GM12878 (cell line): ENCODE measurements around the gene NTN1. TPM values are rescaled to one million over a fixed set of nuclear protein-coding genes. Genes with fewer than 3 reads are reported as not detected.
A peak's percentile ranks its signal among the peaks of the same experiment; 100 is the strongest.

Experiments used
- ATAC-seq: fragments of 200-7000 bp; cut with Tn5 transposase; 3 replicates; pipeline ENCODE4 v1.9.1; 2020; ENCODE audit warnings: mild to moderate bottlenecking, moderate library complexity
- BruUV-seq: library from RNA; stranded (reverse); fragments of 400-500 nt; replicated peaks from 2 replicates; lab custom pipeline; 2021; lab: Mats Ljungman, UMichigan
- CTCF ChIA-PET: fragments of 300-600 bp; sonication (Branson Sonifier 250); formaldehyde crosslinking; extraction: SDS; loops from one replicate; lab custom pipeline; 2021; ENCODE audit warnings: inconsistent platforms; lab: Yijun Ruan, JAX
- POLR2A ChIA-PET: fragments of 350-600 bp; formaldehyde crosslinking; extraction: SDS; loops from one replicate; lab custom pipeline; 2021; ENCODE audit warnings: inconsistent platforms; lab: Charles Lee
- RAD21 ChIA-PET: fragments of 300-600 bp; sonication (Branson Sonifier 250); formaldehyde crosslinking; loops from one replicate; lab custom pipeline; 2023; ENCODE audit warnings: antibody characterized with exemption; ENCODE audit not compliant: unreplicated experiment; lab: Charles Lee
- SMC1A ChIA-PET: fragments of 300-600 bp; sonication (Branson Sonifier 250); formaldehyde crosslinking; loops from one replicate; lab custom pipeline; 2023; ENCODE audit not compliant: unreplicated experiment, uncharacterized antibody; lab: Charles Lee
- DNase-seq: peaks from one replicate; pipeline ENCODE4 v3.0.0-alpha.2; 2011; ENCODE audit warnings: low read depth, low spot score
- FAIRE-seq: peaks from 3 replicates; lab custom pipeline; 2011; peaks lifted over from hg19 to GRCh38; lab: Jason Lieb, UNC
- H2AFZ ChIP-seq: 2 replicates; pipeline ENCODE4 v1.6.0; 2011; ENCODE audit warnings: low read depth, low read length, control low read depth; ENCODE audit not compliant: control insufficient read depth
- H3K27ac ChIP-seq: 2 replicates; pipeline ENCODE4 v1.5.1; 2011; ENCODE audit warnings: control low read depth; ENCODE audit not compliant: control insufficient read depth, insufficient read depth
- H3K27me3 ChIP-seq, 2 experiments: replicated peaks in 1 of 2; 2 replicates each; pipeline versions ENCODE4 v1.6.0 to v1.6.1; 2011; ENCODE audit warnings: low read length in 1 of 2; ENCODE audit not compliant: control insufficient read depth in 2 of 2, insufficient read depth in 2 of 2
- H3K36me3 ChIP-seq, 2 experiments: 2 replicates each; pipeline ENCODE4 v1.5.1; 2011; ENCODE audit warnings: low read length in 1 of 2; ENCODE audit not compliant: control insufficient read depth in 2 of 2, insufficient read depth in 2 of 2
- H3K4me1 ChIP-seq: 2 replicates; pipeline ENCODE4 v1.6.1; 2011; ENCODE audit warnings: mild to moderate bottlenecking, low read length, moderate library complexity, mixed read lengths; ENCODE audit not compliant: control insufficient read depth, insufficient read depth
- H3K4me2 ChIP-seq: 2 replicates; pipeline ENCODE4 v1.6.0; 2011; ENCODE audit warnings: control low read depth; ENCODE audit not compliant: control insufficient read depth, insufficient read depth
- H3K4me3 ChIP-seq: fragments of 200-600 bp; sonication (generic); 2 replicates; pipeline ENCODE4 v1.5.1; 2016
- H3K79me2 ChIP-seq: 2 replicates; pipeline ENCODE4 v1.6.0; 2011; ENCODE audit warnings: low read length; ENCODE audit not compliant: control insufficient read depth, insufficient read depth
- H3K9ac ChIP-seq: 2 replicates; pipeline ENCODE4 v1.8.0; 2011; ENCODE audit warnings: low read length, control low read depth, mixed read lengths; ENCODE audit not compliant: control insufficient read depth, insufficient read depth
- H3K9me3 ChIP-seq: replicated peaks from 3 replicates; pipeline ENCODE4 v1.5.1; 2011; ENCODE audit warnings: mild to moderate bottlenecking, low read length; ENCODE audit not compliant: control insufficient read depth, insufficient read depth
- H4K20me1 ChIP-seq: 2 replicates; pipeline ENCODE4 v1.6.0; 2011; ENCODE audit not compliant: control insufficient read depth, insufficient read depth
- CEBPB ChIP-seq, 2 experiments: fragments of 150-350 bp in 1 of 2; IDR thresholded peaks; 2 replicates each; pipeline ENCODE4 v1.6.1; 2012 to 2014; ENCODE audit warnings: low read depth in 2 of 2, low read length in 2 of 2, borderline replicate concordance in 1 of 2, inconsistent platforms in 1 of 2
- DPF2 ChIP-seq: fragments of 450-650 bp; IDR thresholded peaks from 2 replicates; pipeline ENCODE4 v1.6.1; 2017; ENCODE audit warnings: mild to moderate bottlenecking
- EED ChIP-seq: sonication (generic); IDR thresholded peaks from 2 replicates; pipeline ENCODE4 v1.6.1; 2016; ENCODE audit warnings: antibody characterized with exemption, low read depth
- ETV6 ChIP-seq, 2 experiments: fragments of 450-650 bp in 1 of 2; IDR thresholded peaks in 1 of 2; conservative IDR thresholded peaks in 1 of 2; 2 replicates each; pipeline ENCODE4 v1.6.1; 2014; ENCODE audit warnings: antibody characterized with exemption in 1 of 2, borderline replicate concordance in 1 of 2, low read depth in 1 of 2, mild to moderate bottlenecking in 1 of 2, moderate library complexity in 1 of 2
- GATAD2B ChIP-seq: fragments of 450-650 bp; conservative IDR thresholded peaks from 2 replicates; pipeline ENCODE4 v1.6.1; 2017; ENCODE audit warnings: low read depth, mild to moderate bottlenecking, moderate library complexity
- IKZF1 ChIP-seq: fragments of 450-650 bp; conservative IDR thresholded peaks from 2 replicates; pipeline ENCODE4 v1.6.1; 2017; ENCODE audit warnings: antibody characterized with exemption, mild to moderate bottlenecking
- IKZF2 ChIP-seq, 2 experiments: fragments of 450-650 bp; IDR thresholded peaks; 2 replicates each; pipeline ENCODE4 v1.6.1; 2017; ENCODE audit warnings: mild to moderate bottlenecking in 2 of 2, moderate library complexity in 2 of 2
- IRF3 ChIP-seq: fragments of 450-650 bp; IDR thresholded peaks from 2 replicates; pipeline ENCODE4 v1.6.1; 2014; ENCODE audit warnings: mild to moderate bottlenecking
- JUNB ChIP-seq: IDR thresholded peaks from 2 replicates; pipeline ENCODE4 v1.6.1; 2016; ENCODE audit warnings: antibody characterized with exemption, mild to moderate bottlenecking
- MEF2B ChIP-seq: fragments of 450-650 bp; IDR thresholded peaks from 2 replicates; pipeline ENCODE4 v1.6.1; 2018; ENCODE audit warnings: mild to moderate bottlenecking, moderate library complexity; ENCODE audit not compliant: partially characterized antibody, poor library complexity, severe bottlenecking
- RAD21 ChIP-seq: IDR thresholded peaks from 2 replicates; pipeline ENCODE4 v1.6.1; 2011; ENCODE audit warnings: mild to moderate bottlenecking, low read depth, low read length, moderate library complexity; ENCODE audit not compliant: insufficient read depth
- SMC3 ChIP-seq: IDR thresholded peaks from 2 replicates; pipeline ENCODE4 v1.6.1; 2011; ENCODE audit warnings: low read length, improper control_type of control experiment, borderline replicate concordance
- SP1 ChIP-seq: IDR thresholded peaks from one replicate; pipeline ENCODE4 v1.6.1; 2011; ENCODE audit warnings: low read depth, low read length
- TCF7 ChIP-seq: IDR thresholded peaks from 2 replicates; pipeline ENCODE4 v1.6.1; 2014; ENCODE audit warnings: antibody characterized with exemption, borderline replicate concordance
- YY1 ChIP-seq: IDR thresholded peaks from 2 replicates; pipeline ENCODE4 v1.6.1; 2011; ENCODE audit warnings: low read depth, mild to moderate bottlenecking, low read length
- ZBED1 ChIP-seq: IDR thresholded peaks from 2 replicates; pipeline ENCODE4 v1.6.1; 2016; ENCODE audit warnings: borderline replicate concordance
- ZBTB11 ChIP-seq: fragments of 450-650 bp; formaldehyde crosslinking; IDR thresholded peaks from 2 replicates; pipeline ENCODE4 v1.5.0; 2022; ENCODE audit warnings: mild to moderate bottlenecking, missing genetic modification characterization
- WGBS: methylation state at CpG from one replicate; pipeline ENCODE4 v1.1.6; 2016; ENCODE audit warnings: low lambda C conversion rate; ENCODE audit not compliant: insufficient replicate concordance, insufficient coverage; ENCODE audit errors: missing lambda C conversion rate; 5-methylcytosine and 5-hydroxymethylcytosine counted together
- in situ Hi-C: fragments of 300-500 bp; cut with MboI; formaldehyde crosslinking; loops from 9 replicates; pipeline ENCODE4 v1.14.3; 2018; ENCODE audit warnings: mixed read lengths
- intact Hi-C: fragments of 100-400 bp; cut with micrococcal nuclease; formaldehyde crosslinking; loops from one replicate; pipeline ENCODE4 v1.14.2; 2022; ENCODE audit not compliant: unreplicated experiment
- polyA plus RNA-seq, 11 experiments: library from polyadenylated mRNA; depleted of rRNA in 4 of 11; unstranded in 6 of 11; stranded (reverse) in 5 of 11; fragments of >200 nt; fragmentation: Nextera tagmentation in 4 of 11; fragmentation: Illumina TruSeq in 1 of 11; extraction: Ambion mirVana in 4 of 11; extraction: Trizol in 1 of 11; gene quantifications; 1 replicate in 1 of 11; 2 replicates in 10 of 11; pipeline versions ENCODE4 v1.2.1 to v1.2.3, GENCODE V29; 2011 to 2016; ENCODE audit warnings: inconsistent platforms in 2 of 11, missing spikeins in 2 of 11, low read depth in 1 of 11
- total RNA-seq, 4 experiments: library from RNA; depleted of rRNA in 3 of 4; stranded (reverse); fragments of >200 nt in 3 of 4; fragmentation: Illumina TruSeq in 1 of 4; extraction: Trizol in 1 of 4; gene quantifications; 2 replicates each; pipeline versions ENCODE4 v1.2.1 to v1.2.3, GENCODE V29; 2013 to 2021
- TF ChIP-seq, protein P1 (sequence below), 3 experiments: IDR thresholded peaks in 2 of 3; conservative IDR thresholded peaks in 1 of 3; 2 replicates each; pipeline ENCODE4 v1.5.1; 2011; ENCODE audit warnings: low read depth in 3 of 3, low read length in 3 of 3, mild to moderate bottlenecking in 3 of 3, control low read depth in 2 of 3, moderate library complexity in 2 of 3, inconsistent platforms in 1 of 3, mixed read lengths in 1 of 3; ENCODE audit not compliant: control insufficient read depth in 2 of 3, insufficient read depth in 1 of 3; ENCODE audit errors: extremely low read depth in 1 of 3

NTN1 gene
- total and polyA plus RNA-seq, 10 of the 15 experiments (the other 5 are each of a cell fraction or from before 2014, with no cell fraction given) = 0.02 to 0.89 (median 0.35) TPM

DNA sequence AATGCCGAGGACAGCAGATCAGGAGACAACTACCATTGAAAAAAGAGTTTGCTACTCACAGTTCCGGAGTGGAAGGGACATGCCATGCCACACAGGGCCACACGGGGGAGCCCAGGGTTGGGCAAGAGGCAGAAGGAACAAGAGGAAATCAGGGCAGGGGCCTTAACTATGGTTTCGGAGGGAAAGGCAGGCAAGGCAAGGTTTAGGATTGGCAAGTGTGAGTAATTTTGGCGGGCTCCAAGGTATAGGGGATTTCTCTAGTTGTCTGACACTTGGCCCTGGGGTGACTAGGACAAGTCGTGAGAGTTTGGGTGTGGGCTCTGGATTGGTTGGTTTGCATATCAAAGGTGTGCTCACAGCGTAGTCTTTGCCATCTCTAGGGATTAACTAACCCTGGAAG lies 27.0 kb upstream of the NTN1 start:
- Histone ChIP-seq H3K4me3 (no peak overlapping the region), H3K27ac (no peak overlapping the region; the same call in 1 of the 2 replicates), H4K20me1 (no peaks in the 10 kb centered on the region), H3K9me3 (no peaks in the 10 kb centered on the region; the same call in 1 of the 3 replicates), H3K36me3 (no peaks in the 10 kb centered on the region), H2AFZ (peak overlapping the region; percentile 41), H3K9ac (no peak overlapping the region), H3K27me3 (no peaks in the 10 kb centered on the region), H3K4me2 (no peak overlapping the region), H3K79me2 (no peaks in the 10 kb centered on the region), H3K4me1 (peaks cover 15% of the 10 kb centered on the region)
- POLR2A ChIA-PET = interaction anchor here (0.8 to 1.4 kb wide), 3 partner anchors 10 to 54 kb away, joined by 3 to 5 read pairs (median 3); no protein-coding TSS in a partner anchor
- CTCF ChIA-PET = interaction anchor here (0.8 to 7.9 kb wide), 9 partner anchors 9 to 526 kb away, joined by 3 to 162 read pairs (median 4); no protein-coding TSS in a partner anchor
- in situ Hi-C loops (no loop called here), intact Hi-C loops (loop anchor here (5.0 to 10.0 kb wide), 5 partner anchors 37 to 528 kb away; no protein-coding TSS in a partner anchor)
- no TSS peak for BruUV-seq
- RAD21 ChIA-PET = interaction anchor here (0.9 to 4.7 kb wide), 8 partner anchors 17 to 297 kb away, joined by 3 to 52 read pairs (median 8); partner anchors contain the start of gene PIK3R5
- no peak for FAIRE-seq
- peak; percentile 34 for DNase-seq
- SMC1A ChIA-PET = interaction anchor here (0.8 to 4.5 kb wide), 7 partner anchors 9 to 298 kb away, joined by 3 to 37 read pairs (median 8); no protein-coding TSS in a partner anchor
- peak; percentile 77 for ATAC-seq
- 8% methylated on average over 7 of the region's 7 CpGs for WGBS
- TF ChIP-seq CEBPB (IDR thresholded peaks at IDR 0.05; ENCODE audit: borderline replicate concordance in 1 of 2, low read depth in 2 of 2, low read length in 2 of 2) = no peak
- TF ChIP-seq GATAD2B = no peak
- peak; percentile 70 for TF ChIP-seq RAD21
- 0 out of 2 replicates have a peak, but pooled peaks have one; percentile 17 for TF ChIP-seq JUNB
- 0 out of 2 replicates have a peak, but pooled peaks have one; percentile 56 for TF ChIP-seq YY1
- TF ChIP-seq MEF2B = peak; percentile 47
- TF ChIP-seq SP1 = no peak
- peak; percentile 63; the same call in 1 of the 2 replicates for TF ChIP-seq ZBED1
- TF ChIP-seq DPF2 = no peak
- TF ChIP-seq IKZF1 = peak; percentile 43; the same call in 1 of the 2 replicates
- peak; percentile 60 for TF ChIP-seq SMC3
- TF ChIP-seq TCF7 = no peak
- no peak for TF ChIP-seq IRF3
- 0 out of 4 replicates have a peak, but pooled peaks of 1 of the 2 experiments have one; percentile 48 for TF ChIP-seq ETV6 (conservative IDR thresholded peaks at IDR 0.05 in 1 of 2, IDR thresholded peaks at IDR 0.05 in 1 of 2; ENCODE audit: borderline replicate concordance in 1 of 2, low read depth in 1 of 2)
- no peak for TF ChIP-seq ZBTB11 (CRISPR knock-in tag)
- TF ChIP-seq EED = peak; percentile 84
- peak; percentile 61 to 71 for TF ChIP-seq IKZF2 (IDR thresholded peaks at IDR 0.05)
- TF ChIP-seq, protein P1, sequence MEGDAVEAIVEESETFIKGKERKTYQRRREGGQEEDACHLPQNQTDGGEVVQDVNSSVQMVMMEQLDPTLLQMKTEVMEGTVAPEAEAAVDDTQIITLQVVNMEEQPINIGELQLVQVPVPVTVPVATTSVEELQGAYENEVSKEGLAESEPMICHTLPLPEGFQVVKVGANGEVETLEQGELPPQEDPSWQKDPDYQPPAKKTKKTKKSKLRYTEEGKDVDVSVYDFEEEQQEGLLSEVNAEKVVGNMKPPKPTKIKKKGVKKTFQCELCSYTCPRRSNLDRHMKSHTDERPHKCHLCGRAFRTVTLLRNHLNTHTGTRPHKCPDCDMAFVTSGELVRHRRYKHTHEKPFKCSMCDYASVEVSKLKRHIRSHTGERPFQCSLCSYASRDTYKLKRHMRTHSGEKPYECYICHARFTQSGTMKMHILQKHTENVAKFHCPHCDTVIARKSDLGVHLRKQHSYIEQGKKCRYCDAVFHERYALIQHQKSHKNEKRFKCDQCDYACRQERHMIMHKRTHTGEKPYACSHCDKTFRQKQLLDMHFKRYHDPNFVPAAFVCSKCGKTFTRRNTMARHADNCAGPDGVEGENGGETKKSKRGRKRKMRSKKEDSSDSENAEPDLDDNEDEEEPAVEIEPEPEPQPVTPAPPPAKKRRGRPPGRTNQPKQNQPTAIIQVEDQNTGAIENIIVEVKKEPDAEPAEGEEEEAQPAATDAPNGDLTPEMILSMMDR (IDR thresholded peaks at IDR 0.05 in 2 of 3, conservative IDR thresholded peaks at IDR 0.05 in 1 of 3; ENCODE audit: control insufficient read depth in 2 of 3, extremely low read depth in 1 of 3, insufficient read depth in 1 of 3, low read depth in 3 of 3, low read length in 3 of 3) = peak; percentile 53 to 88 (median 88)
